GM18517 (cell line): ENCODE data around the gene CXCL9.
A peak's percentile ranks its signal among the peaks of the same experiment; 100 is the strongest.
"Not testable (repeated sequence)": the region's sequence is repeated elsewhere in the genome, so short reads cannot be mapped to it uniquely, and the experiment has no call there.

Experiments
- ATAC-seq: cut with Tn5 transposase; IDR thresholded peaks from one replicate; pipeline ENCODE4 v1.9.1; 2021; ENCODE audit warnings: mild to moderate bottlenecking, moderate library complexity; ENCODE audit not compliant: unreplicated experiment

CXCL9 gene

GRCh38 chr4:76007089-76007862 is at the start of gene CXCL9:
Gene CXCL9 (minus strand): TSS chr4:76007509. CDS start chr4:76007449, 60 bp downstream.
- no peak for ATAC-seq

GRCh38 chr4:76055421-76055820 is 48.1 kb upstream of the CXCL9 start:
- no peak for ATAC-seq

- peak; percentile 96 for ATAC-seq
These were observed 47.7 kb upstream of the CXCL9 start for GRCh38 chr4:76055016-76055415.

GRCh38 chr4:76053730-76054129 is 46.4 kb upstream of the CXCL9 start:
- ATAC-seq, result no peak

GRCh38 chr4:76050560-76051050 is 43.3 kb upstream of the CXCL9 start:
- ATAC-seq, result not testable (repeated sequence)

GRCh38 chr4:76049860-76050416 is 42.6 kb upstream of the CXCL9 start:
- not testable (repeated sequence) for ATAC-seq

- not testable (repeated sequence) for ATAC-seq
These were observed 37.4 kb upstream of the CXCL9 start for GRCh38 chr4:76044686-76045085.

GRCh38 chr4:76043306-76043705 is 36.0 kb upstream of the CXCL9 start:
- not testable (repeated sequence) for ATAC-seq

- not testable (repeated sequence) for ATAC-seq
These were observed 35.1 kb upstream of the CXCL9 start for GRCh38 chr4:76042241-76042998.

GRCh38 chr4:76036855-76037254 is 29.5 kb upstream of the CXCL9 start:
- ATAC-seq, result no peak

GRCh38 chr4:76035799-76036380 is 28.6 kb upstream of the CXCL9 start, which contains the start of gene CXCL11:
Gene CXCL11 (minus strand): TSS chr4:76036070. CDS start chr4:76035987, 83 bp downstream.
- no peak for ATAC-seq

GRCh38 chr4:76035141-76035540 is 27.8 kb upstream of the CXCL9 start:
- ATAC-seq, result no peak

GRCh38 chr4:76029300-76029699 is 22.0 kb upstream of the CXCL9 start:
- ATAC-seq, result no peak

- no peak for ATAC-seq
These were observed 21.0 kb upstream of the CXCL9 start for GRCh38 chr4:76028350-76028765.

- no peak for ATAC-seq
These were observed 16.8 kb upstream of the CXCL9 start for GRCh38 chr4:76024065-76024464.

GRCh38 chr4:76023389-76023788 is 16.1 kb upstream of the CXCL9 start, which contains the start of gene CXCL10:
Gene CXCL10 (minus strand): TSS chr4:76023497. CDS start chr4:76023431, 66 bp downstream.
- ATAC-seq, result no peak

GRCh38 chr4:76022677-76023076 is 15.4 kb upstream of the CXCL9 start:
- ATAC-seq, result no peak

- ATAC-seq, result no peak
These were observed 14.7 kb upstream of the CXCL9 start for GRCh38 chr4:76022031-76022430.

GRCh38 chr4:76017056-76017686 is 9.9 kb upstream of the CXCL9 start:
- ATAC-seq, result no peak

- ATAC-seq, result peak; percentile 67
These were observed 9.1 kb upstream of the CXCL9 start for GRCh38 chr4:76016393-76016792.
